Glomerular visceral epithelial cell (primary cell): Measurements from ENCODE around the gene AMFR.
A peak's percentile ranks its signal among the peaks of the same experiment; 100 is the strongest.

ENCODE experiments used
- DNase-seq: peaks from one replicate; pipeline ENCODE4 v3.0.0-alpha.2; 2016; ENCODE audit errors: extremely low spot score

AMFR gene

GRCh38 chr16:56330476-56330875 is 94.9 kb downstream of the AMFR start:
- no peak for DNase-seq

DNA sequence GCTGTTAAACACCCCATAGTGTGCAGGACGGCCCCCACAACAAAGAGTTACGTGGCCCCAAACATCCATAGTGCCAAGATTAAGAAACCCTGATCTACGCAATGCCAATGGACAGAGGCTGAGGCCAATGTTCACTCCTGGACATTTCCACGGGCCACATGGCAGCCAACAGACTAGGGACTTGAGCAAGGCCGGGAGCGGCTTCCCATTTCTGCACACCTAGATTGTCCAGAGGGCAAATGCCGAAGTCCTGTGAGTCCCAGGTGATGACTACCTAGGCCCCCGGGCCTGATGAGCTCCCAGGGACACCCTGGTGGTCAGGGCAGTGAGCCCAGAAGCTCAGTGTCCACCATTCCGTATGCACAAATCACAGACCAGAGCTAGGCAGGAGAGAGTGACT is 95.5 kb downstream of the AMFR start:
- DNase-seq = no peak

- no peak for DNase-seq
These were observed 96.9 kb downstream of the AMFR start for GRCh38 chr16:56328276-56329022.

DNA sequence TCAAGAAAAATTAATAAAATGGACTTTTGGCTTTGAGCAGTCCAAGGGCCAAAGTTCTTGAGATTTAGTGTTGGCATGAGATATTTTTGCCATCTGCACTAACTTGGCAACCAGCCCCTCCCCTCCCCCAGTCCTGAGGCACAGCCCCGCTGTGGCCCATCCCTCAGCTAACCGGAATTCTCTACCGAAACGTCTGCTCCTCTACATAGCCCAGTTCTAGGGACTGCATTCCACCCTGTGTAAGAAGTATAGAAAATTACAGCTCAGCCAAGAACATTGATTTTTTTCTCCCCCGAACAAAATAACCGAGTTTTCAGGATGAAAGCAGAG is 97.5 kb downstream of the AMFR start:
- DNase-seq = no peak

GRCh38 chr16:56327071-56327928 is 98.0 kb downstream of the AMFR start:
- no peak for DNase-seq

GRCh38 chr16:56325956-56326355 is 99.4 kb downstream of the AMFR start:
- DNase-seq = no peak

DNA sequence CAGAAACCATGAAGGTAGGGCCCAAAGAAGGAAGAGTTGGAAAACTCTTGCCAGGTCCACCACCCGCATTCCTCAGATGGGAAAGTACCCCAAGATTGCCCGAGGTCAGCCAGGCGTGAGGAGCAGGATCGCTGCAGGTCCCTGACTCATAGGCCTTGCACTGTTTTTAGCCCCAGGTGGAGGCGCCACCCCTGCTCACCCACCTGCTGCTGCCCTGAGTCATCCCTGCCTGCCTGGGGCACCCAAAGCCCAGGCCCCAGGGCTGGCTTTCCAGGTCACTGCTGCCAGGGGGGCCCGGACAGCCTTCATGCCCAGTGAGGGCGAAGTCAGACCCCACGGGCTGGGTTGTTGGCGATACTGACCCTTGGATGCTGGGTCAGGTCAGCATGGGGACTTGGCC is 100.9 kb downstream of the AMFR start:
- peak; percentile 80 for DNase-seq

DNA sequence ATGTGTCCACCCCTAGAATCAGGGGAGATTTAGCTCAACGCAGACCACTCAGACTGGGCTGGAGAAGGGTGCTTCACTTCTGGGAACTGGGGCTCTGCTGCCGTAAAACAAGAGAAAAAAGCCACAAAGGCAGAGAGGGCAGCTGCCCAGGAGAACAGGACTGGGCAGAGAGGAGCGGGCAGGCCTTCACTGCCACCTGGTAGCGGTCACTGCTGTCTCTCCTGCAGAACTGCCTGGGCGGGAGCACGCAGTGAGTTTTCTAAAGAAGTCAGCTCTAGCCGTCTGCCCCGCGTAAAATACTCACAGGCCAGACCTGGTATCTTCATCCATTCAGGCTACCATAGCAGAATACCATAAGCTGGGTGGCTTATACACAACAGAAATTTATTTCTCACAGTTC is 103.8 kb downstream of the AMFR start:
- no peak for DNase-seq

DNA sequence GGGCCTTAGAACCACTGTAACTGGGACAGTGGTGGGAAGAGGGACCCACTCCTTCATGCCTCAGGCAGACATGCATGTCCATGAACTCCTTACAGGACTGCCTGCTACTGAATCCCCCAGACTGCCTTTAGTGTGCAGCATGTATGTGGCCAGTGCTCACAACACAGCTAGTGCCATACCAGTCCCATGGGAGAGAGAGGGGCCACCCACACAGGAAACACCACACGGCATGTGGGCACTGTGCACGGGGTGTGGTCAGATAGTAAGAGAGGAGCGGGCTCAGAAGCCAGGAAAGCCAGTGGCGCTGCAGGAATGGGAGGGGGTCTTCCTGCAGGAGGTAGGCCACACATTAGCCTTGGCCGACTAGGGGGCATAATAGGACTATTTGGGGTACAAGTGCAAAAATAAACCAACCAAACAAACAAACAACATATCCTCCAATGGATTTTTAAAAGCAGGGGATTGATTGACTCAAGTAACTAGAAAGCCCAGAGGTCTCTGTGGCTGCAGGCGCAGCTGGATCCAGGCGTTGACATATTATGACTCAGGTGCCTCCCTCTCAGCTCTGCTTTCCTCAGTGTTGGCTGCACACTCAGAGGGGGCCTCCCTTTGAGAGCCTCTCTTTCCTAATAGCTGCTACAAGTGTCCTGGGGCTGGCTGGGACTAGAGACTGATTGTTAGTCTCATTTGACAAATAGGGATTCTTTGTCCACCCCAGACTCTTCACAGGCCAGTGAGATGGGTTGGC is 104.4 kb downstream of the AMFR start:
- no peak for DNase-seq

GRCh38 chr16:56320056-56320455 is 105.3 kb downstream of the AMFR start:
- no peak for DNase-seq

- DNase-seq = no peak
These were observed 106.0 kb downstream of the AMFR start for GRCh38 chr16:56319376-56319775.

DNA sequence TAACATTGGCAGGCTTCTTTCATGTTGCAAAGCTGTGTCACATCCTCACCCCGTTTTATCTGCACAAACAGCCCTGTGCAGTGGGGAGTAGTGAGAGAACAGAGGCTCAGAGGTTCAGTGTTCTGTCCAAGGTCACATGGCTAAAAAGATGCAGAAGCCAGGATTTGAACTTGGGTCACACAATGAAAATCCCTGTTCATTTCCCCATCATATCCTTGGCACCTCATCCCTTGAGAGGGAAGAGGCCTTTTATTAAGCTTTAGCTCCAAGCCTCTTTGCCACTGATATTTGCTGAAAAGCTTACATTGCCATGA is 106.6 kb downstream of the AMFR start:
- no peak for DNase-seq

GRCh38 chr16:56317998-56318826 is 107.1 kb downstream of the AMFR start:
- DNase-seq = peak; percentile 68

- no peak for DNase-seq
These were observed 108.8 kb downstream of the AMFR start for GRCh38 chr16:56316545-56316944.

DNA sequence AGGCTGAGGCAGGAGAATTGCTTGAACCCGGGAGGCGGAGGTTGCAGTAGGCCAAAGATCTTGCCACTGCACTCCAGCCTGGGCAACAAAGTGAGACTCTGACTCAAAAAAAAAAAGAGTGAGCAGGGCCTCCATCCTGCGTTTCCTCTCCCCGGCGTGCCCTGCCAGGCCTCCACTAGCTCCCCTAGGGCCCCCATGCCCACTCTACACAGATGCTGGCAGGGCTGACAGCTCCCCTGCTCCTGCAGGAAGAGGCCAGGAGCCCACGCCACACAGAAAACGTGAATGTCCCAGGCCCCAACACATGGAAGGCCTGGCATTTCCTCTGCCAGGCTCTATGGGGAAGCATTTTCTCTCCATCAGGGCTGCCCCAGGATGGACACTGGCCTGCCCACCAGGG is 109.4 kb downstream of the AMFR start:
- DNase-seq = no peak

DNA sequence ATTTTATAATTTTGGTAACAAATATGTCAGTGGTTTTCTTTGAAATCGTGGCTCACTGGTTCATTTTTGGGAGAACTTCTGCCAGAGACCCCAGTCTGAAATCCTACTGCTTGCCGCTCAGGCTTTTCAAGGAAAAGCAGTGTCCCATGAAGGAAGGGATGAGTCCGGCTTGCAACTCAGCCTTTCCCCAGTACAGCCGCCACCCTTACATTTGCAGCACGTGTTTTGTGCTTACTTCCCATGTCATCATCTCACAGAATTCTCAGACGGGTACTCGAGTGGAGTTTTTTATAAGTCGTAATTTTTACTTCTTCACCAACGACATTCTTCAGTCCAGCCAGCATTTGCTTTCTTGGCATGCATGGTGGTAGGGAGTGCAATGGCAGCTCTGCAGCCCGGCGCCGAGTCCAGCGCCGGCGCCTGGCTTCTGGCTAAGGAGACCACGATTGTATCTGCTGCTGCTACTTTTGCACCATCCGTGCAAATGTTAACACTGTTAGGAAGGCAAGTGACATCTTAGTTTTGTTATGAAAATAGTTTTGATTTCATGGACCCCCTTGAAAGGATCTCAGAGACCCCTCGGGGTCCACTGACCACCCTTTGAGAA is 111.0 kb downstream of the AMFR start:
- no peak for DNase-seq

GRCh38 chr16:56312556-56312955 is 112.8 kb downstream of the AMFR start:
- DNase-seq = no peak

- no peak for DNase-seq
These were observed 113.4 kb downstream of the AMFR start for GRCh38 chr16:56312028-56312300.
